ENCODE data around the gene GMNN. TPM values are rescaled to one million over a fixed set of nuclear protein-coding genes. Genes with fewer than 3 reads are reported as not detected.
"Not testable (repeated sequence)": the region's sequence is repeated elsewhere in the genome, so short reads cannot be mapped to it uniquely, and the experiment has no call there.

Gene GMNN
- total RNA-seq, 1 donor from 2014 or later, result 71.0 TPM

DNA sequence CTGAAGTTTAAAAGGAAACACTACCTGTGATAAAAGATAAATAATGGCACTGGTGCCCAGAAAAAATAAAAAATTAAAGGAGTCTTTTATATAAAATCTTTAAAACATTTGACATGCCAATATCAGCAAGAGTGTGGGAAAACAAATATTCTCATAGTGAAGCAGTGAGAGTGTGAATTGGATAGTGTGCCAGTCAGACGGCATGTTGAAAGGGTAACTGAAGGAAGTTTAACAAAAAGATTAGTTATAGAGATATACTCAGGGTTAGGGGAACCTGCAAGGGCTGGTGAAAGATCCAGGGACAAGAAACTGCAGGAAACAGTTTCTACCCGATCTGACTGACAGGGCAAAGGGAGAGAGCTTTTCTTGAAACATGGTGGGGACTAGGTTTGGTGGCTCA, 22.2 kb upstream of the GMNN start:
- no peak overlapping the region for H3K4me3 Mint-ChIP-seq
- H3K27me3 Mint-ChIP-seq, result peaks cover 12% of the 10 kb centered on the region
- intact Hi-C loops (cut with micrococcal nuclease), result no loop called here
- no peaks in the 10 kb centered on the region for H3K36me3 Mint-ChIP-seq (ENCODE audit: low read depth)
- H3K4me1 Mint-ChIP-seq, result peaks cover 3% of the 10 kb centered on the region
- peaks cover 13% of the 10 kb centered on the region for H3K9me3 Mint-ChIP-seq
- H3K27ac Mint-ChIP-seq, result no peak overlapping the region
- DNase-seq, result no peak

- no peak overlapping the region for H3K4me3 Mint-ChIP-seq
- peaks cover 13% of the 10 kb centered on the region for H3K9me3 Mint-ChIP-seq
- no peaks in the 10 kb centered on the region for H3K36me3 Mint-ChIP-seq (ENCODE audit: low read depth)
- H3K27me3 Mint-ChIP-seq, result peaks cover 12% of the 10 kb centered on the region
- peaks cover 3% of the 10 kb centered on the region for H3K4me1 Mint-ChIP-seq
- no peak for DNase-seq
- intact Hi-C loops (cut with micrococcal nuclease), result no loop called here
- no peak overlapping the region for H3K27ac Mint-ChIP-seq
Observed at GRCh38 chr6:24752917-24753492, 21.7 kb upstream of the GMNN start.

GRCh38 chr6:24753545-24753944, 21.2 kb upstream of the GMNN start:
- Mint-ChIP-seq H3K27me3 (peaks cover 12% of the 10 kb centered on the region), H3K4me1 (peaks cover 3% of the 10 kb centered on the region), H3K9me3 (peaks cover 13% of the 10 kb centered on the region), H3K36me3 (ENCODE audit: low read depth) (no peaks in the 10 kb centered on the region), H3K27ac (no peak overlapping the region), H3K4me3 (no peak overlapping the region)
- intact Hi-C loops (cut with micrococcal nuclease), result no loop called here
- no peak for DNase-seq

GRCh38 chr6:24754378-24754777, 20.4 kb upstream of the GMNN start:
- H3K9me3 Mint-ChIP-seq; H3K36me3 Mint-ChIP-seq (ENCODE audit: low read depth); H3K27ac Mint-ChIP-seq; DNase-seq; H3K4me3 Mint-ChIP-seq; intact Hi-C loops (cut with micrococcal nuclease); H3K4me1 Mint-ChIP-seq; H3K27me3 Mint-ChIP-seq: not testable (repeated sequence)

DNA sequence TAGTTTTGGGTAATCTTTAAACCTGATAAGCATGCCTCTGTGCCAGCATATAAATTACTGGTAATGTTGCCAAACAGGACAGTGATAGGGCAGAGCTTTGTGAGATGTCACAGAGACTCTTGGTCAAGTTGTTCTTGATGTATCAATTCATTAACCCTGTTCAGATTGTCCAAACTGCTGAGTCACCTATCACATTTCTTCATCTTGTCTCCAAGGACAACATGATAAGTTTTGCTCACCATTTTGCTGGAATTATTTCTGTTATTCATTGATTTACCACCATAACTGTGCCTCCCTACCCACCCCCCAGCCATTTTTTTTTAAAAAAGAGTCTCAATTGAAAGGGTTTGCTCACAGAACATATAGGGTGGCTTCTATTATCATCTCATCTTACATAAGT, 19.5 kb upstream of the GMNN start:
- H3K36me3 Mint-ChIP-seq (ENCODE audit: low read depth), result no peaks in the 10 kb centered on the region
- H3K27ac Mint-ChIP-seq, result no peak overlapping the region
- H3K4me3 Mint-ChIP-seq, result no peak overlapping the region
- H3K4me1 Mint-ChIP-seq, result no peaks in the 10 kb centered on the region
- no peak for DNase-seq
- intact Hi-C loops (cut with micrococcal nuclease), result no loop called here
- peaks cover 8% of the 10 kb centered on the region for H3K9me3 Mint-ChIP-seq
- peaks cover 9% of the 10 kb centered on the region for H3K27me3 Mint-ChIP-seq

- intact Hi-C loops (cut with micrococcal nuclease), result no loop called here
- Mint-ChIP-seq H3K27ac (no peak overlapping the region), H3K4me1 (peaks cover 4% of the 10 kb centered on the region), H3K27me3 (no peaks in the 10 kb centered on the region), H3K4me3 (no peak overlapping the region), H3K36me3 (ENCODE audit: low read depth) (no peaks in the 10 kb centered on the region), H3K9me3 (no peaks in the 10 kb centered on the region)
- DNase-seq, result no peak
Observed at GRCh38 chr6:24757611-24758010, 17.1 kb upstream of the GMNN start.

- no peaks in the 10 kb centered on the region for H3K27me3 Mint-ChIP-seq
- DNase-seq, result no peak
- intact Hi-C loops (cut with micrococcal nuclease), result no loop called here
- H3K9me3 Mint-ChIP-seq, result no peaks in the 10 kb centered on the region
- H3K27ac Mint-ChIP-seq, result no peak overlapping the region
- no peak overlapping the region for H3K4me3 Mint-ChIP-seq
- H3K4me1 Mint-ChIP-seq, result peaks cover 4% of the 10 kb centered on the region
- H3K36me3 Mint-ChIP-seq (ENCODE audit: low read depth), result no peaks in the 10 kb centered on the region
Observed at GRCh38 chr6:24759718-24760117, 15.0 kb upstream of the GMNN start.

DNA sequence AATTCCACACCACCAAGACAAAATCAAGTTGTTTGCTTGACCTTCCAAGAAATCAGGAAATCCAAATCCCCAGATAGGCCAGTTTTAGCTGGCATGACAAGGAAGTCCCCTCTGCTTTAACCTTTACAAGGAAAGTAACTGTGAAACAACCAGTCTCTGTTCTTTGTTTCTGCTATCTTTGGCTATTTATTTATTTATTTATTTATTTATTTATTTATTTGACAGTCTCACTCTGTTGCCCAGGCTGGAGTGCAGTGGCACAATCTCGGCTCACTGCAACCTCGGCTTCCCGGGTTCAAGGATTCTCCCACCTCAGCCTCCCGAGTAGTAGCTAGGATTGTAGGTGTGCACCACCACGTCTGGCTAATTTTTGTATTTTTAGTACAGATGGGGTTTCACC, 14.5 kb upstream of the GMNN start:
- intact Hi-C loops (cut with micrococcal nuclease), result no loop called here
- Mint-ChIP-seq H3K36me3 (ENCODE audit: low read depth) (no peaks in the 10 kb centered on the region), H3K27me3 (no peaks in the 10 kb centered on the region), H3K4me3 (no peak overlapping the region), H3K4me1 (peaks cover 6% of the 10 kb centered on the region), H3K27ac (no peak overlapping the region), H3K9me3 (no peaks in the 10 kb centered on the region)
- DNase-seq, result no peak

GRCh38 chr6:24761193-24761835, 13.4 kb upstream of the GMNN start:
- Mint-ChIP-seq H3K36me3 (ENCODE audit: low read depth) (no peaks in the 10 kb centered on the region), H3K27me3 (no peaks in the 10 kb centered on the region), H3K4me1 (peaks cover 6% of the 10 kb centered on the region), H3K9me3 (no peaks in the 10 kb centered on the region), H3K4me3 (no peak overlapping the region), H3K27ac (no peak overlapping the region)
- intact Hi-C loops (cut with micrococcal nuclease), result no loop called here
- no peak for DNase-seq

- Mint-ChIP-seq H3K4me1 (peaks cover 8% of the 10 kb centered on the region), H3K4me3 (no peak overlapping the region), H3K9me3 (no peaks in the 10 kb centered on the region), H3K27me3 (no peaks in the 10 kb centered on the region), H3K36me3 (ENCODE audit: low read depth) (no peaks in the 10 kb centered on the region), H3K27ac (no peak overlapping the region)
- DNase-seq, result no peak
- intact Hi-C loops (cut with micrococcal nuclease), result no loop called here
Observed at GRCh38 chr6:24761851-24762250, 12.9 kb upstream of the GMNN start.

GRCh38 chr6:24763578-24763977, 11.2 kb upstream of the GMNN start:
- peaks cover 9% of the 10 kb centered on the region for H3K4me1 Mint-ChIP-seq
- no peak for DNase-seq
- no peak overlapping the region for H3K4me3 Mint-ChIP-seq
- no peaks in the 10 kb centered on the region for H3K36me3 Mint-ChIP-seq (ENCODE audit: low read depth)
- H3K27me3 Mint-ChIP-seq, result no peaks in the 10 kb centered on the region
- no peak overlapping the region for H3K27ac Mint-ChIP-seq
- intact Hi-C loops (cut with micrococcal nuclease), result no loop called here
- H3K9me3 Mint-ChIP-seq, result no peaks in the 10 kb centered on the region

DNA sequence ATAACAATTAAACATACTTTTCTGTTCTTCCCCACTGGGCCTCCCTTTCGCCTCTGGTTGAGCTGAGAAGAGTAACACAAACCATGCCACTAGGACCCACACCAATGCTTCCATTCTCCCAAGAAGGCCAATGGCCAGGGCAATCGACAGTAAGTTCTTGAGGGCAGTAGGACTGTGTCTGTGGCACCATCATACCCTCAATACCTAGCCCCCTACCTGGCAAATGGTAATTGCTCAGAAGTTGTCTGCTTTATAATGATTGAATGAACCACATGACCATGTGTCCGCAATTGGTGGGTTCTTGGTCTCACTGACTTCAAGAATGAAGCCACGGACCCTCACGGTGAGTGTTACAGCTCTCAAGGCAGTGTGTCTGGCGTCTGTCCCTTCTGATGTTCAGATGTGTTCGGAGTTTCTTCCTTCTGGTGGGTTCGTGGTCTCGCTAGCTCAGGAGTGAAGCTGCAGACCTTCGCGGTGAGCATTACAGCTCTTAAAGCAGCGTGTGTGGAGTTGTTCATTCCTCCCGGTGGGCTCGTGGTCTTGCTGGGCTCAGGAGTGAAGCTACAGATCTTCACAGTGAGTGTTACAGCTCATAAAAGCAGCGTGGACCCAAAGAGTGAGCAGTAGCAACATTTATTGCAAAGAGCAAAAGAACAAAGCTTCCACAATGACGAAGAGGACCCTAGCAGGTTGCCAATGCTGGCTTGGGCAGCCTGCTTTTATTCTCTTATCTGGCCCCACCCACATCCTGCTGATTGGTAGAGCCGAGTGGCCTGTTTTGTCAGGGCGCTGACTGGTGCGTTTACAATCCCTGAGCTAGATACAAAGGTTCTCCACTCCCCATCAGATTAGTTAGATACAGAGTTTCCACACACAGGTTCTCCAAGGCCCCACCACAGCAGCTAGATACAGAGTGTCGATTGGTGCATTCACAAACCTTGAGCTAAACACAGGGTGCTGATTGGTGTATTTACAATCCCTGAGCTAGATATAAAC, 9.6 kb upstream of the GMNN start:
- H3K4me3 Mint-ChIP-seq; H3K36me3 Mint-ChIP-seq (ENCODE audit: low read depth); DNase-seq; intact Hi-C loops (cut with micrococcal nuclease); H3K9me3 Mint-ChIP-seq; H3K4me1 Mint-ChIP-seq; H3K27me3 Mint-ChIP-seq; H3K27ac Mint-ChIP-seq: not testable (repeated sequence)

DNA sequence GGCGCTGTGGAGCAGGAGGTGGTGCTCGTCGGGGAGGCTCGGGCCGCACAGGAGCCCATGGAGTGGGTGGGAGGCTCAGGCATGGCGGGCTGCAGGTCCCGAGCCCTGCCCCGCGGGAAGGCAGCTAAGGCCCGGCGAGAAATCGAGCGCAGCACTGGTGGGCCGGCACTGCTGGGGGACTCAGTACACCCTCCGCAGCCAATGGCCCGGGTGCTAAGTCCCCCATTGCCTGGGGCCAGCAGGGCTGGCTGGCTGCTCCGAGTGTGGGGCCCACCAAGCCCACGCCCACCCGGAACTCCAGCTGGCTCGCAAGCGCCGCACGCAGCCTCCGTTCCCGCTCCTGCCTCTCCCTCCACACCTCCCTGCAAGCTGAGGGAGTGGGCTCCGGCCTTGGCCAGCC, 8.8 kb upstream of the GMNN start:
- not testable (repeated sequence) for H3K4me3 Mint-ChIP-seq, DNase-seq
- intact Hi-C loops (cut with micrococcal nuclease), result loop anchor here (1.0 to 2.0 kb wide), 2 partner anchors 45 to 183 kb away; no protein-coding TSS in a partner anchor

More for the DNA sequence above, 8.8 kb upstream of the GMNN start:
- H3K27me3 Mint-ChIP-seq; H3K4me1 Mint-ChIP-seq; H3K27ac Mint-ChIP-seq; H3K9me3 Mint-ChIP-seq; H3K36me3 Mint-ChIP-seq (ENCODE audit: low read depth): not testable (repeated sequence)

Measured in activated CD4-positive, alpha-beta T cell treated with anti-CD3 and anti-CD28 coated beads, Interleukin-2, amount 10 ng/mL, durations not matched to agents 24 days and 14 days (primary cell).